Effector CD8-positive, alpha-beta T cell (primary cell): ENCODE data around the gene BAIAP2.

Experiments
- DNase-seq: peaks from one replicate; lab custom pipeline; 2025; lab: John Stamatoyannopoulos, UW

BAIAP2 gene

DNA sequence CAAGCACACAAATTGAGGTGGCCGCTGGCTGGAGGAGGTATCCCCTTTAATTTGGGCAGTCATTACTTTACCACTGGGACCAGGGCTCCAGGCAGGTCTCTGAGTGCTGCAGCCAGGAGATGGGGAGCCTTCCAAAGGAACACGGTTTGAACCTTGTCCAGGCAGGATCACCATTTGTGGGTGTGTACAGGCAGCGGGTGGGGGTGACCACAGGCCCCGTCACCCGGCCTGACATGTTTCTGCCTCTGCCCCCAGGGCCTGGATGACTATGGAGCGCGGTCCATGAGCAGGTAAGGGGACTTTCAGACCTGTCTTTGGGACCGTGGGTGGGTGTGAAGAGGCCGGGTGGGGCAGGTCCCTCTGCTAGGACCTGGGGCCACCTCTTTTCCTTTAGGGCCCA lies 73.3 kb downstream of the BAIAP2 start:
- DNase-seq = no peak

GRCh38 chr17:81109957-81110356 lies 75.0 kb downstream of the BAIAP2 start:
- DNase-seq = no peak

DNA sequence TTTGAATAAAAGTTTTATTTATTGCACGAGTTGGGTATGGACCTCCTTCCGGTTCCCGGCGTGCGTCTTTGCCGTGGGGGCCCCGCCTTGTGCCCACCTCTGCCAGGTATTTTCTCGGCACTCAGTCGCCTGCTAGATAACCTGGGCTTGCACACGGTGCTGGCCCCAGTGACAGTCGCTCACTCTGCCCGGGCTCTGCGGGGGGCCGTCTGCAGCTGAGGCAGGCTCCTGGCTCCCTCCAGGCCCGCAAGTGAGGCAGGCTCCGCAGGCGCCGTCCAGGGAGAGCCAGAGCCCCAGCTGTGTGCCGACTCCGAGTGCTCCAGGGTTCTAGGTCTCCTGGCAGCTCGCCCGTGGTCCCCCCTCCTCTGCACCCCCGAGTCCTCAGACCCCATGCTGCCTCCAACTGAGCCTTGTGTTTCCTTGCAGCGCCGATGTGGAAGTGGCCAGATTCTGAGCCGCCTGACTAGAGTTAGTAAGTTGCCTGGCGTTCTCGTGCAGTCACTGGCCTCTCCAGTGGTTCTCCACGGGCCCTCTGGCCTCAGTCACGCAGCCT lies 75.6 kb downstream of the BAIAP2 start:
- DNase-seq = no peak

GRCh38 chr17:81111066-81111465 lies 76.1 kb downstream of the BAIAP2 start:
- no peak for DNase-seq

GRCh38 chr17:81112450-81112849 lies 77.5 kb downstream of the BAIAP2 start:
- DNase-seq = no peak

- no peak for DNase-seq
Observed at GRCh38 chr17:81113158-81113724, 78.3 kb downstream of the BAIAP2 start.

DNA sequence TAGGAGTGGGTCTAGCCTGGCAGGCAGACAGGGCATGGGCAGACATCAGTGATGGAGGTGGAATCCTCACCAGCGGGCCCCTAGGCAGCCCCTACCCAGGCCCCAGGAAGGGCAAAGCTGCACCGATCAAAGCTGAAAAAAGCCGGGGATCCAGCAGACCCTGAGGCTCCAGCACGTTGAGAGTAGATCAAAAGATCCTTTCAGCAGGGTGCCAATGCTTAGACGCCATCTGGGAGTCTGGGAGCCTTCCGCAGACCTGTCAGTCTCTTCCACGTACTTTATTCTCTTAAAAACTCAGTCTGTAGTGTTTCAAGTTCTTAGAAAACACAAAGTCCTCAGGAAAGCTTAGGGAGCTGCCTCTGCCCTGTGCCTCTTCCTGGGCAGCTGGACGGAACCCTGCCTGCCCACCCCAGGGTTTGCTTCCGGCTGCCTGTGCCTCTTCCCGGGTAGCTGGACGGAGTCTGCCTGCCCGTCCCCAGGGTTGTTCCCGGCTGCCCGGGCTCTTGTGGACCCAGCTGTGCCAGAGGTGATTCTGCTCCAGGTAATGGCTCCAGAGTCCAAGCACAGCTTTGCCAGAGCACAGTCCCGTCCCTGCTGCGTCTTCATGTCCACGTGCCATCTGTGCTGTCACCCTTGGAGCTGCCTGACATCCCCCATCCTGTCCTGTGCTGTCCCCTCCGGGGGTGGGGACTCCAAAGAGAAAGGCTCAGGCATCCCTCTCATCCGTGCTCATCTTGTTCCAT lies 79.6 kb downstream of the BAIAP2 start:
- DNase-seq = no peak

GRCh38 chr17:81115219-81115618 lies 80.3 kb downstream of the BAIAP2 start:
- no peak for DNase-seq

DNA sequence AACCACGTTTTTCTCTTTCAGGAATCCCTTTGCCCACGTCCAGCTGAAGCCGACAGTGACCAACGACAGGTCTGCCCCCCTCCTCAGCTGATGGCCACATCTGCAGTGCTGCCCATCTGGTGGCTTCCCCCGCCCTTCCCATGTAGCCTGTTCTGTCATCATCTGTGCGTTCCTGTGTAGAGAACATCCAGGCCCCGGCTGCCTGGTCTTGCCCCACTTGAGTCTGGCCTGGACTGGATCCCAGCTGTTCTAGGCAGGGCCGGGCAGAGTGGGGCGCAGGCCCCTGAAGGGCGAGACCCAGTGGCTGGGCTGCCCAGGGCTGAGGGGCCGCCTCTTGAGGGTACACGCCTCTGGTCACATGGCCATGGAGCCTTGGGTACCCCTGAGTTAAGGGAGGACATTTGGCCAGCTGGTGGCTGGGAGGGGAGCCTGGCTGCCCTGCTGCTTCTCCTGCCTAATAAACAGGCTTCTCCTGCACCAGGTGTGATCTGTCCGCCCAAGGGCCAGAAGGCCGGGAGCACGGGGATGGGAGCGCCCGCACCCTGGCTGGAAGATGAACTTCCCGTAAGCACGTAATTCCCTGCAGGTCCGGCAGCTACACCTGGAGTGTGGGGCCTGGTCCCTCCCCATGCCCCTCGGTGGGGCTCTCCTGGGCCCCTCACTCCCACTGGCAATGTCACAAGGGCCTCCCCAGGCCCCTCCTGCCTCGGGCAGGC lies 81.0 kb downstream of the BAIAP2 start:
- DNase-seq = no peak

DNA sequence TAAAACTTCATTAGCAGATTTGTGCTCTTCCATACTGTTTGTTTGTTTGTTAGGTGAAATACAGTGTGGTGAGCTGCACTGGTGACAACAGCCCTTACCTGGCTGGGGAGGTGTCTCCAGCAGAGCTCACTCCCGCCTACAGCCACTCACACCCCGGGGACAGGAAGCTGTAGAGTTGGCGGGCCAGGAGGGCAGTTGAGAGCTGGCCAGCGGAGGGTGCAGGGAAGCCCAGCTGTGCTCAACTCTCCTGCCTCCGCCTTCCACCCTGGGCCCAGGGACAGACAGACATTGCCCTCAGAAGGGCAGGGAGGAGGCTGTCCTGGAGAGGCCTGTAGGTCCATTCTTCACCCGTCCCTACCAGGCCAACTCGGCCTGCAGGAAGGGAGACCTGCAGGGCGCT lies 81.8 kb downstream of the BAIAP2 start:
- DNase-seq = no peak

DNA sequence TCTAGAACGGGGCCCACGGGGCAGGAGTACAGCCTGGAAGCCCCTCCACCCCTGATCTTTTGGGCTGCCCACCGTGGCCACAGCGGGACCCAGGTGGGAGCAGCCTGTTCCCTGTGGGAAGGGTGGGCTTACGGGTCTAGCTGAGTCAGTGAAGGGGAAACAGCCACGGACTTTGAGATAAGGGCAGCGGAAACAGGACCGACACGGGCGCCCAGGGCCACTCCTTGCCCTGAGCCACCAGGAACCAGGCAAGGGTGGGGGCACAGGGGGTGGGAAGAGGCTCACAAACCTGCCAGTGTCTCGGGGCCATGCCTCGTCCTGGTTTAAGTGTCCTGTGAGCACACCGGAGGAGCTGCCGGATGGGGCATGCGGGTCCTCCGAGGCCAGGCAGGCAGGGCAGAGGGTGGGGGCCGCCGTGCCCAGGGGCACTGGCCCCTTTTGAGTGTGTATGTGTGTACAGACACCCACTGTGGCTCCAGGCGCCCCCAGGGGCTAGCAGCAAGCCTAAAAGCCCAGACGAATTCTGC lies 82.8 kb downstream of the BAIAP2 start:
- no peak for DNase-seq

DNA sequence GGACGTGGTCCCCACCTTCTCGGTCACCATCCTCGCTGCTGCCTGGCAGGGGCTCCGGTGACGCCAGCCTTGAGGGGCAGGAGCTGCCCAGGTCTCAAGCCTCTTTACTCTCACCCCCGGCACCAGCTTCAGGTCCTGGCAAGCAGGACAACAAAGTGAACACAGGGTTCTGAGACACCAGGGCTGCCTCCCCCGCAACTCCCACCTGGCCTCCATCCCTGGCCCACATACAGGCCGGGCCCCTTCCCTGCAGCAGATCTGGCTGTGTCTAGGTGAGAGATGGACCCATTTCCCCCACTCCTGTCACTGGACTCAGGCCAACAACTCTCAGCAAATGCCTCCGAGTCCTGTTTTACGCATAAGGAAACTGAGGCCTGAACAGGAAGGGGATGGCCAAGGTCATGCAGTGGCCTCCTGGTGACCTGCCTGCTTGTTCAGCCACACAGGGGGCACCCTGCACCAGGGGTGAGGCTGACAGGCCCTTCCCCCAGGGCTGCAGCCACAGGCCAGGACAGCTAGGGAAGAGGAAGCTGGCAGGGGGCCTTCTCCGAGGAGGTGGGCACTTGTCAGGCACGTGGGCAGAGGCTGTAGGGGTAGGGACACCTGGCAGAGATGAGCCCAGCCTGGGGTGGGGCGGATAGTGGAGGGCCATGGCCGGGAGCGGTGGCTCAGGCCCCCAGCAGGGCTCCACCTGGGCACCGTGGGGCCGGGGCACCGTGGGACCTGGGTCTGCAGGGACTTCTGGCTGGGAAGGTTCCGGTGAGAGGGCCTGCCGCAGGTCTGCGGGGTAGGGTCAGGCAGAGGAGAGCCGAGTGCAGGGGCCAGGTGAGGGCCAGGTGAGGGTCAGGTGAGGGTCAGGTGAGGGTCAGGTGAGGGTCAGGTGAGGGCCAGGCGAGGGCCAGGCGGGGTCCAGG lies 83.6 kb downstream of the BAIAP2 start:
- no peak for DNase-seq

- peak; percentile 80 for DNase-seq
Observed at GRCh38 chr17:81119223-81120148, 84.5 kb downstream of the BAIAP2 start.

DNA sequence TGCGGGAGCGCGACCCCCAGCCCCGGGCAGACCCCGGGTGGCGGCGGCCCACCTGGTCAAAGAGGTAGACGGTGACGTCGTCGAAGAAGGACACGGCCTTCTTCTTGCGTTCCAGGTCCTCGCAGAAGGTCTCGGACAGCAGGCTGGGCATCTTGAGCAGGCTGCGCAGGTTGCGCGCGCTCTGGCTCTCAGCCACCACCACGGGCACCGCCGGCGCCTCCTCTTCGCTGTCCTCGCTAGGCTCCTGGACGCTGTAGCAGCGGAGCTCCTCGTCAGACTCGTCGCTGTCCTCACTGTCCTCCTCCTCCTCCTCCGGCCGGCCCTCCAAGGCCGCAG lies 85.2 kb downstream of the BAIAP2 start:
- DNase-seq = no peak

GRCh38 chr17:81120695-81121621 lies 86.0 kb downstream of the BAIAP2 start:
- DNase-seq = no peak

GRCh38 chr17:81121841-81122733 lies 87.1 kb downstream of the BAIAP2 start:
- no peak for DNase-seq

- no peak for DNase-seq
Observed at GRCh38 chr17:81123052-81124048, 88.4 kb downstream of the BAIAP2 start.
